Right ventricle myocardium inferior (tissue), 1 donor: ENCODE measurements around the gene SCIMP. TPM values are rescaled to one million over a fixed set of nuclear protein-coding genes. Genes with fewer than 3 reads are reported as not detected.
A peak's percentile ranks its signal among the peaks of the same experiment; 100 is the strongest.

Experiments
- ATAC-seq: fragments of 200-7000 bp; cut with Tn5 transposase; one replicate; pipeline ENCODE4 v1.9.1; 2020; ENCODE audit warnings: mild to moderate bottlenecking, moderate library complexity
- DNase-seq: peaks from one replicate; pipeline ENCODE4 v3.0.0; 2021; ENCODE audit errors: missing footprints
- intact Hi-C: fragments of 100-400 bp; cut with DNase I; formaldehyde crosslinking; loops from one replicate; pipeline ENCODE4 v1.11.0; 2022
- long read RNA-seq: library from polyadenylated mRNA; unstranded; transcript quantifications from one replicate; pipeline ENCODE4 v2.0.0, GENCODE V29; 2021
- total RNA-seq: library from RNA; stranded (reverse); fragmentation: NEBNext Ultra II Directional; extraction: Animal tissue kit (Norgen Biotek cat#: 25700); gene quantifications from one replicate; pipeline ENCODE4 v1.2.1, GENCODE V29; 2021
- donor health status: DM: no; HTN: yes; CAD: no; lungs with severe emphysema.

The SCIMP gene
- total RNA-seq, result 1.0 TPM
- long read RNA-seq, partial matches to known transcripts, result 1 of 3 reads
- long read RNA-seq, other reads (novel, unspliced or antisense), result 1 of 3 reads

DNA sequence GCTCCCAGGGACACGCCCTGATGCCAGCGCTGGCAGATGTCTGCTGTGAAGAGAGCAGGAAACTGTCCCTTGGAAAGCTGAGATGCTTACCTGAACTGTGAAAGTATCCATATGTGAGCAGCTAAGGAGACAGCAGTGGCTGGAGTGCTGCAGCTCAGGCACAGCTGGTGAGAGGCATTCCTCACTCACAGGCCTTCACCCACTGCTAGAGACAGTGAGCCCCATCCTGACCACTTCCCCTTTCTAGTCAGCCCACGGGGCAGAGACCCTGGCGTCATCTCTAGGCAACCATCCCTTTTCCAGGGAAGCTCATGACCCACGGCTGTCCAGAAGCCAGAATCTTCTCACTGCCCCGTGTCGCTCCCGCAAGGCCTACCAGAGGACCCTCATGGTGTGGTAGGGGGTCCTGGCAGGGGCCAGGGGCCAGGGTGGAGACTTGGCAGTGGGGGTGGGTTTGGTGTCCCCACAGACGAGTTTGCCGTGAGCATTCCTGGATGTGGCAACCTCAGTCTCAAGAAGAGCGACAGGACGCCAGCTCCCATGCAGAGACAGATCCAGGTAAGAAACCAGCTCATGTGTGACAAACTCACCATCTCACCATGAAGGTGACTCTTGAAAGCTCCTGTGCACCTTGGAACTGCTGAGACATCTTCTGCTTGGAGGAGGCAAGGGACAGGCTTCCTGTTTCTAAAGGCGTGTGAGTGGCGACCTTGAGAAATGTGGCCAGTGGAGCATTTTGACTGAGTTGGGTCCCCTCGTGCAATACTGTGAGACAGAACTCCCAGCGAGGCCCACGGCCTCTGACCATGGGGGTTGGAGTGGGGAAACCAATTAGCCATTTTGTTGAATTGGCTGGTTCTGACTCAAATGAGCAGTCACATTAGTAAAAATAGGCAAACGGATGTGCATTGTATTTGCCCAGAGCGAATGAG is at the start of gene SCIMP:
TSS of gene SCIMP (minus strand) at position 216 of the 932 bp plus-strand sequence. CDS start at position 111, 105 bp downstream.
- intact Hi-C loops, result no loop called here
- DNase-seq (peak; percentile 73), ATAC-seq (peak; percentile 57)

DNA sequence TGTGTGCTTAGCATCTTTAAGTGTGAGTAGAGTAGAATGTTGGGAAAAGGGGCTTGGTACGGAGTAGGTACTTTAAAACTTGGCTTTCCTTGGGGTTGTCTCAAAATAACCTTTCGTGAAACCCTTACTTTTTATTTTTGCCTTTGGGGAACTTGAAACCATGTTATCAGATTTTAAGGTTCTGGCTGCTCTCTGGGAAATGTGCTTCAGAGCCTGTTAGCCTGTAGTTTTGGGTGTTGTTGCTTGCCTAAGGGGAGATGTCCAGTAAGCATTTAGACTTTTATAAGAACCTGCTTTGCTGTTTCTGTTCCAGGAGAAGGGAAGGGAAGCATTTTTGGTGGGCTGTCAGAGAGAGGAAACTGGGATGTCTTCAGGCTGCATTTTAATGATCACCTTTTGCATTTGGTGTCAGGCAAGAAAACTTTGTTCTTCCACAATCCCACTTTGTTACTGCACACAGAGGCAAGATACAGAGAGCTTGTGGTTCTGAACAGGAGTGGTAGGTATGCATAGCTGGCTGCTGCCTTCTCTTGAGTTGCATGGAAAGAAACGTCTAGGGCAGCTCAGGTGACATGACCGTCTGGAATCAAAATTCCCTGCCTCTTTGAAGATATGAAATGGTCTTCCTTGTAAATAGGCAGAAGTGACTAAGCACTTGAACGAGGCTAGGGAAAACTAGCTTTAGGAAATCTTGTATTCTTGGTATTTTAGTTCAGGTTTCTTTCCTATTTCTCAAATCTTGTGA is 49.1 kb upstream of the SCIMP start:
- DNase-seq, result no peak
- ATAC-seq, result no peak
- intact Hi-C loops, result no loop called here

GRCh38 chr17:5282642-5283217 is 48.1 kb upstream of the SCIMP start:
- intact Hi-C loops, result no loop called here
- DNase-seq (no peak), ATAC-seq (no peak)

- intact Hi-C loops, result no loop called here
- ATAC-seq (peak; percentile 95), DNase-seq (peak; percentile 96)
Measured at GRCh38 chr17:5281814-5282641, 47.4 kb upstream of the SCIMP start, which contains the start of gene RABEP1. RABEP1 (plus strand) TSS chr17:5282284; CDS start chr17:5282487, 203 bp downstream.

DNA sequence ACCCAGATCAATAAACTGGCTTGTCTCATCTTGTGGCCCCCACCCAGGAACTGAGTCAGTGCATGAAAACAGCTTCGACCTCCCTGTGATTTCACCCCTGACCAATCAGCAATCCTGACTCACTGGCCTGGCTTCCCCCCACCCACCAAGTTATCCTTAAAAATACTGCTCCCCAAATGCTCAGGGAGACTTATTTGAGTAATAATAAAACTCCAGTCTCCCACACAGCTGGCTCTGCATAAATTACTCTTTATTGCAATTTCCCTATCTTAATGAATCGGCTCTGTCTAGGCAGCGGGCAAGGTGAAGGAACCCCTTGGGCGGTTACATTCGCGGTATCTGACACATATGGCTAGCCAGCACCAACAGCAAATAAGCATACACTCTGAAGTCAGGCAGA is 37.7 kb upstream of the SCIMP start:
- intact Hi-C loops, result no loop called here
- ATAC-seq (no peak), DNase-seq (no peak)

GRCh38 chr17:5269241-5269960 is 34.7 kb upstream of the SCIMP start:
- DNase-seq (no peak), ATAC-seq (no peak)
- intact Hi-C loops, result no loop called here

GRCh38 chr17:5264893-5265292 is 30.2 kb upstream of the SCIMP start:
- no peak for ATAC-seq
- intact Hi-C loops, result no loop called here

GRCh38 chr17:5263441-5263840 is 28.8 kb upstream of the SCIMP start:
- ATAC-seq (no peak), DNase-seq (no peak)
- intact Hi-C loops, result no loop called here

More at GRCh38 chr17:5264893-5265292, 30.2 kb upstream of the SCIMP start:
- no peak for DNase-seq

DNA sequence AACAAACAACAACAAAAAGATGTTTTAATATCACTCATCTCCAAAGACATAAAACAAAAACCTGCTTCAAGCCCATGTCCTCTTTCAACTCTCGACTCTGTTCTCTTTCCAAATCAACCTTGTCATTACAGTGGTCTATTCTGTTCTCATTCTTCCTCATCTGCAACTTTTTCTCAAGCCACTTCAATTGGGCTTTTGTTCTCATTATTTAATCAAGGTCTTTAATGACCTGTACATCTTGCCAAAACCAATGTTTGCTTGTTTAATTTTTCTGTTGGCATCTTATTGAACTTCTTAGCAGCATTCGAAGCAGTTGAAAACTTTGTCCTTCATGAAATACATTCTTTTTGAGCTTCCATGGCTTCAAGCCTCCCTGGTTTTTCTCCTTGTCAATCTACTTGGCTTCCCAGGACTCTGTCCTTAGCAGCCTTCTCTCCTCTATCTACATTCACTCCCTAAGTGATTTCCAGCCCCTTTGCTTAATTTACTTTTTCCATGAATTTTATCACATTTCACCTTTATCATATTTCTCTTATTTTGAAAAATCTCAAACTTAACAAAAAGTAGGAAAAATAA is 27.8 kb upstream of the SCIMP start:
- intact Hi-C loops, result no loop called here
- DNase-seq (no peak), ATAC-seq (no peak)

GRCh38 chr17:5260542-5260941 is 25.9 kb upstream of the SCIMP start:
- DNase-seq, result no peak
- ATAC-seq, result no peak
- intact Hi-C loops, result no loop called here

DNA sequence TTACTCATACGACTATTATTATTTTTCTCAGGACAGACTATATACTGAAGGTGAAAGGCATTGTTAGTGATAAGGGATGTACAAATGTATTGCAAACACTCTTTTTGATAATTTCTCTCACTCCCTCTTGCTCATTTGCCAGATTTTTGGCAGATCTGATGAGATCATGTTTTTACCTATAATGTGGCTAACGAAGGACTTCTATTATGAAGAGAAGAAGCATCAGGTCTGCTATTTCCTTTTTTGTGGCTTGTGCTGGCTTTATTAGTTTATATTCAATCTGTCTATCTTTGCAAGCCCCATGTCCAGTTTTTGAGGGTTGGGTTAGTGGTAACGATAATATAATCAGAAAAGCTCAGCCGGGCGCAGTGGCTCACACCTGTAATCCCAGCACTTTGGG is 22.5 kb upstream of the SCIMP start:
- intact Hi-C loops, result loop anchor here (10.0 kb wide), 1 partner anchor 178 kb away; the partner anchor contains the start of gene C1QBP
- no peak for DNase-seq
- ATAC-seq, result no peak

GRCh38 chr17:5254903-5255521 is 20.4 kb upstream of the SCIMP start:
- intact Hi-C loops, result loop anchor here (10.0 kb wide), 1 partner anchor 180 kb away; the partner anchor contains the start of gene C1QBP
- ATAC-seq (no peak), DNase-seq (no peak)

- no peak for ATAC-seq
- no peak for DNase-seq
- intact Hi-C loops, result loop anchor here (10.0 kb wide), 1 partner anchor 180 kb away; the partner anchor contains the start of gene C1QBP
Measured at GRCh38 chr17:5254414-5254813, 19.8 kb upstream of the SCIMP start.

DNA sequence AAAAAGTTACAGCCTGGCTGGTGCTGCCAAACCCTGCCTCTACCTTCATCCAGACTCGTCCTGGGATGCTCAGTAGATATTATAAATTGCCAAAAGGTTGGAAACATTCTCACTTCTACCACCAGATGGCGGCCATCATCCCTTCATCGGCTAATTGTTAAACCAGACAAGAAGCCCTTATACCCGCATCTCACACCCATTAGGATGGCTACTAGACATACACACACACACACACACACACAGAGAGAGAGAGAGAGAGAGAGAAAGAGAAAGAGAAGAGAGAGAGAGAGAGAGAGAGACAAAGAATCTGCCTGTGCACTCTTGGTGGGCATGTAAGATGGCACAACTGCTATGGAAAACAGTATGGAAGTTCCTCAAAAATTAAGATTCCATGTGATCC is 15.0 kb upstream of the SCIMP start:
- intact Hi-C loops, result loop anchor here (10.0 kb wide), 1 partner anchor 185 kb away; the partner anchor contains the start of gene C1QBP
- DNase-seq (no peak), ATAC-seq (peak; percentile 73)

- DNase-seq (no peak), ATAC-seq (no peak)
- intact Hi-C loops, result no loop called here
Measured at GRCh38 chr17:5248821-5249479, 14.3 kb upstream of the SCIMP start.

- ATAC-seq (no peak), DNase-seq (no peak)
- intact Hi-C loops, result no loop called here
Measured at GRCh38 chr17:5247621-5248020, 13.0 kb upstream of the SCIMP start.
